ENCODE measurements around the gene BTAF1. TPM values are rescaled to one million over a fixed set of nuclear protein-coding genes. Genes with fewer than 3 reads are reported as not detected.
"Not testable (repeated sequence)": the region's sequence is repeated elsewhere in the genome, so short reads cannot be mapped to it uniquely, and the experiment has no call there.

BTAF1 gene
- total RNA-seq, 1 donor from 2014 or later = 31.0 TPM

DNA sequence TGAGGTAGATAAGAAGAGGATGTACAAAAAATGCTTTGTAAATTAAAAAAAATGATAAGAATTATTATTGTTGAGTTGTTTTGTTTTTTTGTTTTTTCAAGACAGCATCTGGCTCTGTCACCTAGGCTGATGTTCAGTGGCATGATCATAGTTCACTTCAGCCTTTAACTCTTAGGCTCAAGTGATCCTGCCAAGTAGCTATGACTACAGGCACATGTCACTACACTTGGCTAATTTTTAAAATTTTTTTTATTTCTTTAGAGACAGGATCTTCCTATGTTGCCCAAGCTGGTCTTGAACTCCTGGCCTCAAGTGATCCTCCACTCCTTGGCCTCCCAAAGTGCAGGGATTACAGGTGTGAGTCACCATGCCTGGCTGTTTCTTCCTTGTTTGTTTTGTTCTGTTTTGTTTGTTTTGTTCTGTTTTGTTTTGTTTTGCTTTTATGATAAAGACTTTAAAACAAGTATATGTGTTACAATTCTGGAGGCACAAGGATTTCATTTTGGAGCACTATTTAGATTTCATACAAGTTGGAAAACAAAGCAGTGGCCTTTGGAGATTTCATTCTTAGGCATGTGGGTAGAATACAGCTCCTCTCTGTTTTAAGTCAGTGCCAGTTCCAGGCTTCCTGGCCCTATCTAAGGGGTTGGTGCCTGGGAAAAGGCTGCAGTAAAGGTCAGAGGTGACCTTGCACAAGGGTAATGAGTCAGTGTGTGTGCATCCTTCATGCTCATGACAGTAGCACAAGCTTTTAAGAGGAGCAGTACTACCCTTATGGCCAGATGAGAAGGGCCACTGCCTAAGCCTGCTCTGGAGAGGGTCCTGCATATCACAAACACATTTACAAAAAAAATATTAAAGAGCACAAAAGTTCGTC lies 32.2 kb upstream of the BTAF1 start:
- H3K27ac ChIP-seq = no peak overlapping the region
- no peaks in the 10 kb centered on the region for H3K9me3 ChIP-seq
- no peak overlapping the region for H3K4me3 ChIP-seq
- no peaks in the 10 kb centered on the region for H3K36me3 ChIP-seq
- peaks cover 13% of the 10 kb centered on the region for H3K27me3 ChIP-seq (ENCODE audit: low read depth)
- intact Hi-C loops (cut with DNase I) = no loop called here
- no peak for DNase-seq
- H3K4me1 ChIP-seq = peaks cover 13% of the 10 kb centered on the region
- no peak for ATAC-seq
- TF ChIP-seq, protein P1, sequence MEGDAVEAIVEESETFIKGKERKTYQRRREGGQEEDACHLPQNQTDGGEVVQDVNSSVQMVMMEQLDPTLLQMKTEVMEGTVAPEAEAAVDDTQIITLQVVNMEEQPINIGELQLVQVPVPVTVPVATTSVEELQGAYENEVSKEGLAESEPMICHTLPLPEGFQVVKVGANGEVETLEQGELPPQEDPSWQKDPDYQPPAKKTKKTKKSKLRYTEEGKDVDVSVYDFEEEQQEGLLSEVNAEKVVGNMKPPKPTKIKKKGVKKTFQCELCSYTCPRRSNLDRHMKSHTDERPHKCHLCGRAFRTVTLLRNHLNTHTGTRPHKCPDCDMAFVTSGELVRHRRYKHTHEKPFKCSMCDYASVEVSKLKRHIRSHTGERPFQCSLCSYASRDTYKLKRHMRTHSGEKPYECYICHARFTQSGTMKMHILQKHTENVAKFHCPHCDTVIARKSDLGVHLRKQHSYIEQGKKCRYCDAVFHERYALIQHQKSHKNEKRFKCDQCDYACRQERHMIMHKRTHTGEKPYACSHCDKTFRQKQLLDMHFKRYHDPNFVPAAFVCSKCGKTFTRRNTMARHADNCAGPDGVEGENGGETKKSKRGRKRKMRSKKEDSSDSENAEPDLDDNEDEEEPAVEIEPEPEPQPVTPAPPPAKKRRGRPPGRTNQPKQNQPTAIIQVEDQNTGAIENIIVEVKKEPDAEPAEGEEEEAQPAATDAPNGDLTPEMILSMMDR (IDR thresholded peaks at IDR 0.05) = no peak

DNA sequence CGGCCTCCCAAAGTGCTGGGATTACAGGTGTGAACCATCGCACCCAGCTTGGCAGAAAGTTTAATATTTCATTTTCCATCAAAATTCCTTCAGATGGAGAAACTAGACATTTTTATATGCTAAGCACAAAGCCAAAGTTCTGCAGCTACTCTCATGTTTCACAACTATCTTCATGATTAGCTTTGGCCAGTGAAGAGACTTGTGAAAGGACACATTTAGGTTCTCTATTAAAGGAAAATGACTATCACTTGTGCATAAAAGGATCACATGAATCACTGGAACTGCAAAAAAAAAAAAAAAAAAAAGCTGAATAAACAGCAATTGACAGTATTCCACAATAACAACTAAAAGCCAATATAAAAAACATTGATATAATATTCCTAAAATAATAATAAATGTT lies 30.5 kb upstream of the BTAF1 start:
- intact Hi-C loops (cut with DNase I) = no loop called here
- H3K4me1 ChIP-seq = peaks cover 3% of the 10 kb centered on the region
- TF ChIP-seq, protein P1 (IDR thresholded peaks at IDR 0.05) = no peak
- no peaks in the 10 kb centered on the region for H3K9me3 ChIP-seq
- H3K36me3 ChIP-seq = no peaks in the 10 kb centered on the region
- H3K27me3 ChIP-seq (ENCODE audit: low read depth) = peaks cover 13% of the 10 kb centered on the region
- ATAC-seq (no peak), DNase-seq (no peak)
- no peak overlapping the region for H3K27ac ChIP-seq
- no peak overlapping the region for H3K4me3 ChIP-seq

- DNase-seq; H3K4me1 ChIP-seq; H3K4me3 ChIP-seq; intact Hi-C loops (cut with DNase I); H3K36me3 ChIP-seq; H3K27me3 ChIP-seq (ENCODE audit: low read depth); H3K27ac ChIP-seq; ATAC-seq; H3K9me3 ChIP-seq: not testable (repeated sequence)
Observed at GRCh38 chr10:91894261-91894685, 29.3 kb upstream of the BTAF1 start.

DNA sequence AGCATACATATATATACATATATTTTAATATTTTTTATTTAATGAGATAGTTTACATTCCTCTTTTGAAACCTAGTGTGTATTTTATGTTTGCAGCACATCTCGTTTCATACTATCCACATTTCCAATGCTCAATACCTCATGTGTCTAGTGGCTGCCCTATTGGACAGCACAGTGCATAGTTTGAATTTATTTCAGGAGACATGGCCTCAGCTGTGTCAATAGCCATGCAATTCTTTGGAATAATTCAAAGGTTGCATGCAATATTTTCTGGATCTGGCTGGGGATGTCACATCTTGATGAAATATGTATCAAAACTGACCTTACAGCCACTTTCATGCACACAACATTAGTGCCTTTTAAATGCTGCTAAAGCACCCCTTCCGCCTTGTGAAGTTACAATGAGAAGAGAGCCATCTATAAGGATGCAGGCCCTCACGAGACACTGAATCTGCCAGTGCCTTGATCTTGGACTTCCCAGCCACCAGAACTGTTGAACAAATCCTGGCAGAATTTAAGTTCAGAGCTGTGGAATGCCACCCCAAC lies 27.3 kb upstream of the BTAF1 start:
- Histone ChIP-seq H3K4me3 (no peak overlapping the region), H3K36me3 (no peaks in the 10 kb centered on the region), H3K9me3 (no peaks in the 10 kb centered on the region), H3K27me3 (ENCODE audit: low read depth) (no peaks in the 10 kb centered on the region), H3K27ac (no peak overlapping the region), H3K4me1 (no peaks in the 10 kb centered on the region)
- ATAC-seq (no peak), DNase-seq (no peak)
- TF ChIP-seq, protein P1 (IDR thresholded peaks at IDR 0.05) = no peak
- intact Hi-C loops (cut with DNase I) = no loop called here

- TF ChIP-seq, protein P1 (IDR thresholded peaks at IDR 0.05) = no peak
- H3K4me3 ChIP-seq = no peak overlapping the region
- ATAC-seq (no peak), DNase-seq (no peak)
- H3K9me3 ChIP-seq = no peaks in the 10 kb centered on the region
- peaks cover 7% of the 10 kb centered on the region for H3K4me1 ChIP-seq
- intact Hi-C loops (cut with DNase I) = no loop called here
- no peak overlapping the region for H3K27ac ChIP-seq
- no peaks in the 10 kb centered on the region for H3K36me3 ChIP-seq
- no peaks in the 10 kb centered on the region for H3K27me3 ChIP-seq (ENCODE audit: low read depth)
Observed at GRCh38 chr10:91897421-91897820, 26.1 kb upstream of the BTAF1 start.

All from lower lobe of right lung (tissue), 2 donors.